ENCODE results near the gene ZNF598. TPM values are rescaled to one million over a fixed set of nuclear protein-coding genes. Genes with fewer than 3 reads are reported as not detected.

ZNF598 gene
- total RNA-seq, 4 donors from 2014 or later, result 31.3 to 56.1 (median 40.9) TPM

- intact Hi-C loops (cut with DNase I), result no loop called here
- no peak for TF ChIP-seq POLR2A (IDR thresholded peaks at IDR 0.05)
- no peak for TF ChIP-seq CTCF (IDR thresholded peaks at IDR 0.05)
- Histone ChIP-seq H3K4me1 (peaks cover 0 to 25% (median 10%) of the 10 kb centered on the region in 3 donors), H3K36me3 (no peaks in the 10 kb centered on the region), H3K27ac (no peak overlapping the region), H3K27me3 (no peaks in the 10 kb centered on the region), H3K4me3 (no peak overlapping the region), H3K9me3 (no peaks in the 10 kb centered on the region)
- 80% methylated on average over 2 of the region's 22 CpGs; no CpG with 5 or more reads in 1 of the 2 donors for WGBS, 2 donors
- no peak for DNase-seq
Measured at GRCh38 chr16:1953734-1954133, 55.9 kb downstream of the ZNF598 start.

GRCh38 chr16:1950559-1950958 lies 59.1 kb downstream of the ZNF598 start:
- WGBS, 2 donors, result 47 to 100% methylated on average over 1 to 6 of the region's 19 CpGs
- no peak for TF ChIP-seq CTCF (IDR thresholded peaks at IDR 0.05)
- no peak for TF ChIP-seq POLR2A (IDR thresholded peaks at IDR 0.05)
- no peaks in the 10 kb centered on the region for H3K36me3 ChIP-seq
- peaks cover 0 to 23% (median 10%) of the 10 kb centered on the region in 3 donors for H3K4me1 ChIP-seq
- H3K9me3 ChIP-seq, result no peaks in the 10 kb centered on the region
- intact Hi-C loops (cut with DNase I), result no loop called here
- no peak overlapping the region for H3K4me3 ChIP-seq
- peak overlapping the region in 3 of 4 donors; percentile 29 to 58 (median 39) for H3K27ac ChIP-seq
- no peaks in the 10 kb centered on the region for H3K27me3 ChIP-seq
- no peak for DNase-seq

GRCh38 chr16:1950047-1950446 lies 59.6 kb downstream of the ZNF598 start:
- H3K36me3 ChIP-seq, result no peaks in the 10 kb centered on the region
- intact Hi-C loops (cut with DNase I), result no loop called here
- H3K4me3 ChIP-seq, result no peak overlapping the region
- no peaks in the 10 kb centered on the region for H3K9me3 ChIP-seq
- TF ChIP-seq POLR2A (IDR thresholded peaks at IDR 0.05), result no peak
- peak in 1 of 6 experiments; percentile 15 for TF ChIP-seq CTCF (IDR thresholded peaks at IDR 0.05)
- DNase-seq, result no peak
- peaks cover 0 to 23% (median 10%) of the 10 kb centered on the region in 3 donors for H3K4me1 ChIP-seq
- 33 to 45% methylated on average over 2 to 6 of the region's 7 CpGs for WGBS, 2 donors
- peak overlapping the region in 3 of 4 donors; percentile 29 to 58 (median 39) for H3K27ac ChIP-seq
- H3K27me3 ChIP-seq, result no peaks in the 10 kb centered on the region

- no peak overlapping the region for H3K4me3 ChIP-seq
- intact Hi-C loops (cut with DNase I), result no loop called here
- no peaks in the 10 kb centered on the region for H3K27me3 ChIP-seq
- no peaks in the 10 kb centered on the region for H3K9me3 ChIP-seq
- H3K4me1 ChIP-seq, result peaks cover 0 to 23% (median 10%) of the 10 kb centered on the region in 3 donors
- H3K27ac ChIP-seq, result no peak overlapping the region
- no peak for DNase-seq
- no peak for TF ChIP-seq CTCF (IDR thresholded peaks at IDR 0.05)
- TF ChIP-seq POLR2A (IDR thresholded peaks at IDR 0.05), result no peak
- 59 to 68% methylated on average over 2 to 3 of the region's 11 CpGs for WGBS, 2 donors
- no peaks in the 10 kb centered on the region for H3K36me3 ChIP-seq
Measured at GRCh38 chr16:1949507-1949906, 60.1 kb downstream of the ZNF598 start.

Small RNA genes within 50 kb of the gene (small RNA-seq; reads per million reads assigned to genes)
- gene AC005363.2 (0 reads per million in 4 donors), gene RN7SL219P (0 reads per million in 4 donors), gene SNORA10 (0 reads per million in 4 donors), gene SNORA64 (0 reads per million in 4 donors)

Other genes with a start within 250 kb of the ZNF598 start
- gene NME3, start 238.3 kb downstream of the ZNF598 start, total RNA-seq, result 10 to 100 TPM; 30.2 to 57.1 (median 53.6) TPM
- 10 to 100 TPM in 2 of 4 donors, 1 to 10 TPM in 2; 8.8 to 14.4 (median 10.1) TPM for gene EME2, start 237.0 kb downstream of the ZNF598 start, total RNA-seq
- 100 to 1,000 TPM in 3 of 4 donors, 10 to 100 TPM in 1; 89.5 to 158 (median 114) TPM for gene MRPS34, start 236.7 kb downstream of the ZNF598 start, total RNA-seq
- gene SPSB3, start 227.2 kb downstream of the ZNF598 start, total RNA-seq, result 10 to 100 TPM; 27.8 to 84.5 (median 45.1) TPM
- gene NUBP2, start 226.9 kb downstream of the ZNF598 start, total RNA-seq, result 10 to 100 TPM; 71.4 to 91.5 (median 79.5) TPM
- gene IGFALS, start 216.1 kb downstream of the ZNF598 start, total RNA-seq, result not detected
- 10 to 100 TPM; 30.6 to 56.5 (median 43.4) TPM for gene HAGH, start 183.0 kb downstream of the ZNF598 start, total RNA-seq
- 10 to 100 TPM; 34.3 to 52.3 (median 46.9) TPM for gene FAHD1, start 182.6 kb downstream of the ZNF598 start, total RNA-seq
- gene MEIOB, start 137.7 kb downstream of the ZNF598 start, total RNA-seq, result under 1 TPM in 1 of 4 donors, not detected in 3; 0.76 TPM
- 1 to 10 TPM; 1.6 to 9.9 (median 6.3) TPM for gene HS3ST6, start 91.4 kb downstream of the ZNF598 start, total RNA-seq
- gene MSRB1, start 66.6 kb downstream of the ZNF598 start, total RNA-seq, result 10 to 100 TPM; 20.1 to 36.4 (median 21.0) TPM
- gene RPL3L, start 55.1 kb downstream of the ZNF598 start, total RNA-seq, result not detected
- gene NDUFB10, start 50.3 kb downstream of the ZNF598 start, total RNA-seq, result 100 to 1,000 TPM; 172 to 215 (median 189) TPM
- gene RPS2, start 45.0 kb downstream of the ZNF598 start, total RNA-seq, result 1,000 to 10,000 TPM; 1,980 to 2,837 (median 2,292) TPM
- gene RNF151, start 43.0 kb downstream of the ZNF598 start, total RNA-seq, result not detected
- 10 to 100 TPM; 32.7 to 48.2 (median 36.7) TPM for gene TBL3, start 37.8 kb downstream of the ZNF598 start, total RNA-seq
- 1 to 10 TPM in 2 of 4 donors, under 1 TPM in 2; 0.38 to 4.2 (median 1.8) TPM for gene NOXO1, start 28.4 kb downstream of the ZNF598 start, total RNA-seq
- gene GFER, start 25.6 kb downstream of the ZNF598 start, total RNA-seq, result 10 to 100 TPM in 2 of 4 donors, 1 to 10 TPM in 2; 5.6 to 30.4 (median 13.6) TPM
- gene SYNGR3, start 19.9 kb downstream of the ZNF598 start, total RNA-seq, result 1 to 10 TPM in 2 of 4 donors, under 1 TPM in 1, not detected in 1; 0.38 to 1.0 (median 1.0) TPM
- under 1 TPM in 1 of 4 donors, not detected in 3; 0.48 TPM for gene NPW, start 10.0 kb upstream of the ZNF598 start, total RNA-seq
- gene NHERF2, start 17.1 kb upstream of the ZNF598 start, total RNA-seq, result 10 to 100 TPM; 11.6 to 31.7 (median 16.5) TPM
- gene NTHL1, start 38.0 kb upstream of the ZNF598 start, total RNA-seq, result 10 to 100 TPM in 2 of 4 donors, 1 to 10 TPM in 2; 7.8 to 26.0 (median 10.0) TPM
- 10 to 100 TPM; 22.8 to 79.7 (median 41.2) TPM for gene TSC2, start 38.2 kb upstream of the ZNF598 start, total RNA-seq
- 100 to 1,000 TPM in 1 of 4 donors, 10 to 100 TPM in 3; 34.1 to 123 (median 64.1) TPM for gene PKD1, start 126.1 kb upstream of the ZNF598 start, total RNA-seq
- 1 to 10 TPM in 2 of 4 donors, under 1 TPM in 2; 0.26 to 4.2 (median 0.99) TPM for gene RAB26, start 138.8 kb upstream of the ZNF598 start, total RNA-seq
- 10 to 100 TPM; 46.9 to 79.6 (median 73.2) TPM for gene TRAF7, start 146.0 kb upstream of the ZNF598 start, total RNA-seq
- under 1 TPM in 2 of 4 donors, not detected in 2; 0.04 to 0.38 TPM for gene CASKIN1, start 186.8 kb upstream of the ZNF598 start, total RNA-seq
- gene MLST8, start 195.6 kb upstream of the ZNF598 start, total RNA-seq, result 10 to 100 TPM; 33.1 to 48.8 (median 42.8) TPM
- 1 to 10 TPM in 3 of 4 donors, not detected in 1; 1.1 to 2.0 (median 1.6) TPM for gene BRICD5, start 201.0 kb upstream of the ZNF598 start, total RNA-seq
- gene PGP, start 205.0 kb upstream of the ZNF598 start, total RNA-seq, result 10 to 100 TPM in 1 of 4 donors, 1 to 10 TPM in 3; 5.5 to 14.2 (median 7.4) TPM
- gene E4F1, start 213.8 kb upstream of the ZNF598 start, total RNA-seq, result 10 to 100 TPM; 16.8 to 25.6 (median 19.2) TPM
- under 1 TPM in 3 of 4 donors, not detected in 1; 0.38 to 0.61 (median 0.57) TPM for gene DNASE1L2, start 226.6 kb upstream of the ZNF598 start, total RNA-seq
- 10 to 100 TPM; 38.6 to 50.7 (median 42.6) TPM for gene ECI1, start 241.8 kb upstream of the ZNF598 start, total RNA-seq